CD8-positive, alpha-beta memory T cell (primary cell): ENCODE results near the gene SLC12A6. TPM values are rescaled to one million over a fixed set of nuclear protein-coding genes. Genes with fewer than 3 reads are reported as not detected.

Experiments used
- CTCF ChIA-PET: fragments of 350-600 bp; sonication (Branson Sonifier 250); formaldehyde crosslinking; loops from one replicate; lab custom pipeline; 2021; ENCODE audit warnings: antibody characterized with exemption; lab: Charles Lee
- POLR2A ChIA-PET: fragments of 350-600 bp; sonication (Branson Sonifier 250); formaldehyde crosslinking; loops from one replicate; lab custom pipeline; 2021; ENCODE audit warnings: antibody characterized with exemption; lab: Charles Lee
- DNase-seq, 5 donors: peaks; one replicate each; pipeline versions ENCODE4 v3.0.0 to v3.0.0-alpha.2; 2020 to 2022; ENCODE audit warnings: mixed read lengths in 1 of 5
- H3K27ac ChIP-seq: one replicate; pipeline ENCODE4 v1.7.0; 2013; ENCODE audit warnings: low read depth, mild to moderate bottlenecking, low read length, moderate library complexity
- H3K27me3 ChIP-seq: 2 replicates; pipeline ENCODE4 v1.7.0; 2013; ENCODE audit warnings: low read length, mild to moderate bottlenecking; ENCODE audit not compliant: insufficient read depth, poor library complexity, severe bottlenecking
- H3K36me3 ChIP-seq: 2 replicates; pipeline ENCODE4 v1.7.0; 2013; ENCODE audit warnings: mild to moderate bottlenecking, low read length, moderate library complexity; ENCODE audit not compliant: insufficient read depth
- H3K4me1 ChIP-seq: 2 replicates; pipeline ENCODE4 v1.7.0; 2013; ENCODE audit warnings: mild to moderate bottlenecking, low read length, moderate library complexity; ENCODE audit not compliant: insufficient read depth
- H3K4me3 ChIP-seq: 2 replicates; pipeline ENCODE4 v1.7.0; 2013; ENCODE audit warnings: mild to moderate bottlenecking, low read length
- H3K9me3 ChIP-seq: 2 replicates; pipeline ENCODE4 v1.7.0; 2013; ENCODE audit warnings: mild to moderate bottlenecking, low read length
- H3K27ac Mint-ChIP-seq, 8 donors: one replicate each; pipeline ENCODE4 v1.8.0; 2020 to 2021; ENCODE audit warnings: mixed read lengths in 8 of 8, mild to moderate bottlenecking in 6 of 8, inconsistent platforms in 3 of 8, moderate library complexity in 3 of 8
- H3K27me3 Mint-ChIP-seq, 2 donors: one replicate each; pipeline ENCODE4 v1.8.0; 2020 to 2021; ENCODE audit warnings: mixed read lengths in 2 of 2, mild to moderate bottlenecking in 1 of 2, moderate library complexity in 1 of 2
- H3K36me3 Mint-ChIP-seq, 3 donors: one replicate each; pipeline ENCODE4 v1.8.0; 2020 to 2021; ENCODE audit warnings: mixed read lengths in 3 of 3, inconsistent platforms in 1 of 3, mild to moderate bottlenecking in 1 of 3
- H3K4me1 Mint-ChIP-seq, 3 donors: one replicate each; pipeline ENCODE4 v1.8.0; 2020 to 2021; ENCODE audit warnings: mixed read lengths in 3 of 3, inconsistent platforms in 1 of 3, mild to moderate bottlenecking in 1 of 3
- H3K4me3 Mint-ChIP-seq, 7 donors: one replicate each; pipeline ENCODE4 v1.8.0; 2020 to 2021; ENCODE audit warnings: mixed read lengths in 7 of 7, mild to moderate bottlenecking in 6 of 7, moderate library complexity in 4 of 7, inconsistent platforms in 2 of 7
- H3K9me3 Mint-ChIP-seq, 5 donors: one replicate each; pipeline ENCODE4 v1.8.0; 2020 to 2022; ENCODE audit warnings: mixed read lengths in 5 of 5, mild to moderate bottlenecking in 3 of 5, moderate library complexity in 2 of 5, inconsistent platforms in 1 of 5
- polyA plus RNA-seq: library from polyadenylated mRNA; unstranded; fragments of 300-500 nt; fragmentation: Illumina TruSeq; gene quantifications from one replicate; pipeline ENCODE4 v1.2.3, GENCODE V29; 2021
- total RNA-seq, 2 experiments: library from RNA; stranded (reverse); gene quantifications; one replicate each; pipeline ENCODE4 v1.2.3, GENCODE V29; 2021

The SLC12A6 gene
- total and polyA plus RNA-seq, 3 experiments from 2014 or later, result 7.1 to 20.6 (median 19.2) TPM

- H3K36me3 ChIP-seq, result no peaks in the 10 kb centered on the region
- CTCF ChIA-PET, result no interaction called here
- peaks cover 24 to 39% (median 28%) of the 10 kb centered on the region in 3 donors for H3K4me1 Mint-ChIP-seq
- no peaks in the 10 kb centered on the region for H3K27me3 ChIP-seq
- H3K4me1 ChIP-seq, result peaks cover 20% of the 10 kb centered on the region
- no peaks in the 10 kb centered on the region for H3K9me3 Mint-ChIP-seq
- no peaks in the 10 kb centered on the region for H3K9me3 ChIP-seq
- POLR2A ChIA-PET, result no interaction called here
- H3K27ac ChIP-seq, result no peak overlapping the region
- peak overlapping the region; percentile 4 to 83 (median 66) for H3K27ac Mint-ChIP-seq
- H3K4me3 ChIP-seq, result no peak overlapping the region
- peaks cover 0 to 13% (median 0%) of the 10 kb centered on the region in 3 donors for H3K36me3 Mint-ChIP-seq
- H3K27me3 Mint-ChIP-seq, result no peaks in the 10 kb centered on the region
- peak overlapping the region in 3 of 7 donors; percentile 2 to 70 (median 36) for H3K4me3 Mint-ChIP-seq
- no peak for DNase-seq
Observed at GRCh38 chr15:34370129-34370528, 32.5 kb upstream of the SLC12A6 start.

DNA sequence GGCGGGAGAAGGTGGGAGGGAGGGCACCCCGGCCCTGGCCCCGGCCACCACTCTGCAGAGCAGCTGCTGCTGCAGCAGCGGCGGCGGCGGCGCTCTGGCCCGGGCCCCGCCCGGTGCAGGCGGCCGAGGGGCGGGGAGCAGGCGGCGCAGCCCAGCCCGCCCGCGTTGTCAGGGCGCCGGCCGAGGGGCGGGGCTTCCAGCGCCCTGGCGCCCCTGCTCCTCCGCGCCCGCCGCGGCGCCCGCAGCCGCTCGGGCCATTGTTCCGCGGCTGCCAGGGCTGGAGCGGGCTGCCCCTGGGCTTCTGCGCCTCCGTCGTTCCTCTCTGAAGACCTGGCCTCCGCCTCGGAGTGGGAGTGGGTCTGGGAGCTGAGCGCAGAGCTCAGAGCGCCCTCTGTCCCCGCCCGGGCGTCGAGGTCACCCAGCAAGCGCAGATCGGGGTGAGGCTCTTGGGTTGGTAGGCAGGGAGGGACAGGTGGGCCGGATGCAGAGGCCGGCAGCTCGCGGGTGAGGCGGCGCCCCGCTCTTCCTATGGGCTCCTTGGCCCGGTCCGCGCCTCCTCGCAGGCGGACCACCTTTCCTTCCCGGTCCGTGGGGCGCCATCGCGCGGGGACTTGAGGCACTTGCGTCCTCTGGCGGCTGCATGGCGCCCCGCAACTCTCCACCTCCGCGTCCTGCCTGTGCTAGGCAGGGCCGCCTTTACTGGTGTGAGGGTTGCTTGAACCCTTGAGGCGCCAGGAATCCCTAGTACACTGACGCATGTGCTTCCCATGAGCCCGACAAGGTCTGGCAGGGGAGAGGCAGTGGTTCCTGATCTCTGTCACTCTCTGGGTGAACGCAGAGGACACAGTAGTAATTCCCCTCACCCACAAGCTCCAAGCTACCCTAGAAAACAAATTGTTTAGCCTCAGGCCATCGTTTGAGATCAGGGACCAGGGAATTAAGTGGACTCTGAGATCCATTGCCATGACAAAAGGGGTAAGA, 29.8 kb upstream of the SLC12A6 start, which contains the start of gene LPCAT4:
TSS of gene LPCAT4 (minus strand) at position 96 of the 981 bp plus-strand sequence. CDS start 96 bp downstream, outside the sequence.
- Histone ChIP-seq H3K4me1 (peaks cover 25% of the 10 kb centered on the region), H3K4me3 (peak within 1 kb of the TSS; percentile 79), H3K36me3 (no peaks in the 10 kb centered on the region), H3K9me3 (no peaks in the 10 kb centered on the region), H3K27me3 (no peaks in the 10 kb centered on the region), H3K27ac (peak within 1 kb of the TSS; percentile 75)
- DNase-seq, result peak; percentile 85 to 94 (median 90)
- H3K27ac Mint-ChIP-seq, result peak within 1 kb of the TSS; percentile 93 to 98 (median 96)
- H3K36me3 Mint-ChIP-seq, result peaks cover 0 to 27% (median 6%) of the 10 kb centered on the region in 3 donors
- H3K4me3 Mint-ChIP-seq, result peak within 1 kb of the TSS; percentile 90 to 98 (median 95)
- ChIA-PET POLR2A (interaction anchor here (0.5 to 3.5 kb wide), 14 partner anchors 9 to 265 kb away, joined by 3 to 42 read pairs (median 5); partner anchors contain the start of genes EMC7, GOLGA8A, GOLGA8B and NOP10), CTCF (interaction anchor here (0.6 to 4.2 kb wide), 36 partner anchors 10 to 324 kb away, joined by 3 to 60 read pairs (median 5); partner anchors contain the start of genes EMC4, EMC7, GOLGA8A and GOLGA8B)
- no peaks in the 10 kb centered on the region for H3K27me3 Mint-ChIP-seq
- peaks cover 31 to 51% (median 42%) of the 10 kb centered on the region in 3 donors for H3K4me1 Mint-ChIP-seq
- no peaks in the 10 kb centered on the region for H3K9me3 Mint-ChIP-seq

DNA sequence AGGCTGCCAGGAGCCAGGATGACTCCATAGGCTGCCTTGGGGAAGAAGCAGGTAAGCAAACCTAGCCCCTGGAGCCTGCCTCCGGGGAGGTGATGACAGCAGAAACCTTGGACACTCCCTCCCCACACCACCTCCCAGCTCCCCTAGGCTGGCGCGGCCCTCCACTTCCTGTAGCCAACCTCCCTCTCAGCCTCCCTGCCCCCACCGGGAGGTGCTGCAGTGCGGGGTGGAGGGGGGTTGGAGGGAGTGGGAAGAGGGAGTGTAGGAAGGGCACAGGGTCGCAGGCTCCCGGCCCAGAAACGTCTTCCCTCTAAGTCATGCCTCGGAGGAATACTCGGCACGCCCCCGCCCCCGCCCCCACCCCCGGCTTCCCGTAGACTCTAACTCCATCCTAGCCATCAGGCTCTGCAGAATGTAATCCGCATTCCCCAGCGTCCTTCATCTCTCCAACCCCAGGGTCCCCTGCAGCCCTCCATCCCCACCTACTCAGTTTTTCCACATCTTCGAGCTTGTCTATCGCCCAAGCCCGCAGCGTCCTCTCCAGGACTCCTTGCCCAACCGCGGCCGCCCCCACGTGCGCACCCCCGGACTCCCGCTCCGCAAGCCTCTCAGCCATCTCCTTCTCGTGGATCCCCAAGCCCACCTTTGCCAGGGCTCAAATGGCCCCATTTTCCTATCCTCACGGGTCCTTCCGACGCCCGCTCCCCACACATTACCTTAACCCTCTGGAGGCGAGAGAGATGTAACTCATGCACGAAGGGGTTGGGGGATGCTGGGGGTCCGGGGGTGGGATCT, 28.9 kb upstream of the SLC12A6 start:
- Mint-ChIP-seq H3K9me3 (no peaks in the 10 kb centered on the region), H3K4me1 (peaks cover 31 to 51% (median 43%) of the 10 kb centered on the region in 3 donors), H3K4me3 (peak overlapping the region; percentile 90 to 98 (median 95)), H3K27ac (peak overlapping the region; percentile 83 to 98 (median 92)), H3K27me3 (no peaks in the 10 kb centered on the region), H3K36me3 (peaks cover 0 to 35% (median 6%) of the 10 kb centered on the region in 3 donors)
- peak; percentile 28 to 71 (median 46) for DNase-seq
- Histone ChIP-seq H3K27ac (peak overlapping the region; percentile 52), H3K4me1 (peaks cover 25% of the 10 kb centered on the region), H3K36me3 (peaks cover 3% of the 10 kb centered on the region), H3K27me3 (no peaks in the 10 kb centered on the region), H3K4me3 (peak overlapping the region; percentile 57), H3K9me3 (no peaks in the 10 kb centered on the region)
- ChIA-PET CTCF (interaction anchor here (0.6 to 4.2 kb wide), 25 partner anchors 9 to 323 kb away, joined by 3 to 60 read pairs (median 8); partner anchors contain the start of genes EMC4, EMC7, GOLGA8A and GOLGA8B), POLR2A (interaction anchor here (0.6 to 3.5 kb wide), 9 partner anchors 23 to 264 kb away, joined by 3 to 42 read pairs (median 5); partner anchors contain the start of genes EMC7, GOLGA8B, NOP10 and NUTM1)

DNA sequence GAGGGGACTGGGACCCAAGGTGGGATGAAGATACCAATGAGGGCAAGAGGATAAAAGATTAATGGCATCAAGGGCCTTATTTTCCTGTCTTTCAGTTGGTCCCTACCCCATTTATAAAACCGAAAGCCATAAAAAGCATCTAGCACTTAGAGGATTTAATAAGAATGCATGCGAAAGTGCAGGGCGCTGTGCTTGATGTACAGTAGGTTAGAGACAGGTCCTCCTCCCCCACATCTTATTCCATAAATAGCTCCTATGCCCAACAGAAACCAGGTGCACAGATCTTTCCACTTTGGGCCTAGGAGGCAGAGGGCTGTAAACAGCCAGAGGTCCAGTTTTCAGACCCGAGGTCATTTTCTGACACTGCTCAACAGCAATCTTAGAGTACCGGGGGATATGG, 28.3 kb upstream of the SLC12A6 start:
- Histone ChIP-seq H3K27me3 (no peaks in the 10 kb centered on the region), H3K4me3 (peak overlapping the region; percentile 57), H3K9me3 (no peaks in the 10 kb centered on the region), H3K27ac (peak overlapping the region; percentile 52), H3K36me3 (peaks cover 7% of the 10 kb centered on the region), H3K4me1 (peaks cover 25% of the 10 kb centered on the region)
- Mint-ChIP-seq H3K4me1 (peaks cover 31 to 51% (median 43%) of the 10 kb centered on the region in 3 donors), H3K36me3 (peaks cover 4 to 41% (median 6%) of the 10 kb centered on the region in 3 donors), H3K27me3 (no peaks in the 10 kb centered on the region), H3K27ac (peak overlapping the region; percentile 83 to 98 (median 91)), H3K9me3 (no peaks in the 10 kb centered on the region), H3K4me3 (peak overlapping the region; percentile 90 to 98 (median 95))
- DNase-seq, result no peak
- ChIA-PET CTCF (interaction anchor here (1.4 to 4.2 kb wide), 6 partner anchors 11 to 222 kb away, joined by 4 to 60 read pairs (median 24); partner anchors contain the start of genes EMC4, NOP10, NUTM1 and SLC12A6), POLR2A (interaction anchor here (1.0 to 3.5 kb wide), 4 partner anchors 23 to 218 kb away, joined by 3 to 42 read pairs (median 18); partner anchors contain the start of genes GOLGA8B, NOP10, NUTM1 and SLC12A6)

DNA sequence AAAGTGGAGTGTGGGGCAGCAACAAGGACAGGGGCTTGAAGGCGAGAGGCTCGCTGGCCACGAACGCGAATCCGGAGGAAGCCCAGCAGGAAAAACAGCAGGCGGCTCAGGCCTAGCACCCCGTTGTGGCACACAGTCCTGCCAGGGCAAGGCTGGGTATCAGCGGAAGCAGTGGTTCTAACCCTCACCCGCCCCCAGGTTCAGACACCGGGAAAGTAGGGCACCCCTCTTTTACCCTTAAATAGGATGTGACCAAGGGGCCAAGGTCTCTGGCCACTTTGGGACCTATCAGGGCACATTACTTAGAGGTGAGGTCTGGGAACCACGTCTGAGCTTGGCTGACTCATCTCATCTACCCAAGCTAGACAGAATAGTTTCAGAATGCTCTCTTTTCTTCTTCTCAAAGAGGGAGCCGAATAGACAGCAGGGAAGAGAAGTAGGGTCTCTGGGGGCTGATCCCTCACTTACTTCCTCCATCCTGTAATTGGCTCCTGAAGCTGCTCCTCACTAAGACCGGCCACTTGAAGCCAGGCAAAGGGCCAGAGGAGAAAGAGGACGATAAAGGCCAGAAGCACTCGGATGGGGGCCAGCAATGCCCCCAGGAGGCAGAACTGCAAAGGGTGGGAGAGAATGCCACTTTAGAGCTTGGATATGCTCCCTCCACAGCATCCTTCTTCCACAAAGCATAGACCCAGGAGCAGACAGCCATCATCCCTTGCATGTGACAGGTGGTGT, 27.7 kb upstream of the SLC12A6 start:
- no peaks in the 10 kb centered on the region for H3K27me3 Mint-ChIP-seq
- peaks cover 4 to 47% (median 6%) of the 10 kb centered on the region in 3 donors for H3K36me3 Mint-ChIP-seq
- POLR2A ChIA-PET, result interaction anchor here (1.3 to 3.5 kb wide), 2 partner anchors 22 to 28 kb away, joined by 7 to 42 read pairs; partner anchors contain the start of genes NUTM1 and SLC12A6
- Histone ChIP-seq H3K36me3 (peaks cover 11% of the 10 kb centered on the region), H3K4me3 (peak overlapping the region; percentile 57), H3K4me1 (peaks cover 25% of the 10 kb centered on the region), H3K27ac (peak overlapping the region; percentile 52), H3K27me3 (no peaks in the 10 kb centered on the region), H3K9me3 (no peaks in the 10 kb centered on the region)
- H3K4me1 Mint-ChIP-seq, result peaks cover 30 to 49% (median 43%) of the 10 kb centered on the region in 3 donors
- CTCF ChIA-PET, result interaction anchor here (1.4 to 4.2 kb wide), 5 partner anchors 10 to 222 kb away, joined by 4 to 60 read pairs (median 39); partner anchors contain the start of genes NOP10, NUTM1 and SLC12A6
- no peaks in the 10 kb centered on the region for H3K9me3 Mint-ChIP-seq
- DNase-seq, result peak in 3 of 5 donors; percentile 12 to 32 (median 14)
- H3K4me3 Mint-ChIP-seq, result peak overlapping the region; percentile 90 to 98 (median 95)
- peak overlapping the region in 7 of 8 donors; percentile 84 to 98 (median 93) for H3K27ac Mint-ChIP-seq

GRCh38 chr15:34364041-34364440, 26.5 kb upstream of the SLC12A6 start:
- Histone ChIP-seq H3K4me1 (peaks cover 25% of the 10 kb centered on the region), H3K4me3 (no peak overlapping the region), H3K27ac (no peak overlapping the region), H3K27me3 (no peaks in the 10 kb centered on the region), H3K36me3 (peaks cover 16% of the 10 kb centered on the region), H3K9me3 (no peaks in the 10 kb centered on the region)
- Mint-ChIP-seq H3K27me3 (no peaks in the 10 kb centered on the region), H3K36me3 (peaks cover 6 to 59% (median 6%) of the 10 kb centered on the region in 3 donors), H3K9me3 (no peaks in the 10 kb centered on the region), H3K4me3 (peak overlapping the region in 2 of 7 donors; percentile 7 to 70), H3K27ac (peak overlapping the region in 3 of 8 donors; percentile 11 to 66 (median 66)), H3K4me1 (peaks cover 27 to 40% (median 39%) of the 10 kb centered on the region in 3 donors)
- no peak for DNase-seq
- ChIA-PET CTCF (no interaction called here), POLR2A (interaction anchor here (1.3 kb wide), 1 partner anchor 21 kb away, joined by 7 read pairs; the partner anchor contains the start of gene NUTM1)
